Heart left ventricle (tissue), 13 donors: ENCODE results near the gene KRR1.

Source experiments
- CTCF ChIP-seq, 12 donors: fragments of 200-600 bp; sonication (generic) in 4 of 12; IDR thresholded peaks; one replicate each; pipeline versions ENCODE4 v1.5.0 to v1.8.0; 2018 to 2022; ENCODE audit warnings: antibody characterized with exemption in 12 of 12, mild to moderate bottlenecking in 5 of 12
- POLR2A ChIP-seq, 2 donors: fragments of 450-650 bp; IDR thresholded peaks; one replicate each; pipeline ENCODE4 v1.6.1; 2017; ENCODE audit warnings: antibody characterized with exemption in 2 of 2, mild to moderate bottlenecking in 2 of 2, moderate library complexity in 2 of 2
- donor health status: ischemic (EF 13 %, LVEDD 7.1; RV severe dilation, severe dysfunction).
- donor health status: DM: no; HTN: yes; CAD: no.
- donor health status: DM: no; HTN: no; CAD: no.
- donor health status: ischemic (EF 25% LVEDD 6.9; RV normal size, moderate dysfunction).
- donor health status: ischemic (EF 25% LVEDD 5.7; RV mildly dilated, moderate dysfunction).
- donor health status: ischemic (EF 35%, LVEDD 5.7; RV mildly dilated, moderate dysfunction).
- donor health status: nonischemic (EF 11% LVEDD 7.7; RV severe dilation, severe dysfunction).
- donor health status: DM: yes; HTN: yes; CAD: no.
- donor health status: PGD.
- donor health status: ischemic (EF 29% LVEDD 5.4; RV normal size, mild dysfunction).
- donor health status: nonischemic (EF 23%, LVEDD 6.1; RV moderate dilation, normal function).

GRCh38 chr12:75446857-75447256, 64.6 kb downstream of the KRR1 start:
- no peak for TF ChIP-seq CTCF (IDR thresholded peaks at IDR 0.05)
- TF ChIP-seq POLR2A (IDR thresholded peaks at IDR 0.05): no peak
